ENCODE data around the gene OLFML3.
"Not testable (repeated sequence)": the region's sequence is repeated elsewhere in the genome, so short reads cannot be mapped to it uniquely, and the experiment has no call there.

The OLFML3 gene

GRCh38 chr1:113946112-113946511 lies 33.2 kb upstream of the OLFML3 start:
- no peak overlapping the region for H3K4me3 ChIP-seq (ENCODE audit: low read depth, low read length)
- H3K27ac ChIP-seq = peak overlapping the region; percentile 94
- no peaks in the 10 kb centered on the region for H3K27me3 ChIP-seq (ENCODE audit: insufficient read depth, low read depth, severe bottlenecking)
- H3K9me3 ChIP-seq (ENCODE audit: severe bottlenecking) = no peaks in the 10 kb centered on the region
- TF ChIP-seq CTCF (IDR thresholded peaks at IDR 0.05; ENCODE audit: low read depth, low read length) = no peak
- no peak for DNase-seq
- peaks cover 45% of the 10 kb centered on the region for H3K36me3 ChIP-seq

GRCh38 chr1:113946678-113947387 lies 32.4 kb upstream of the OLFML3 start:
- Histone ChIP-seq H3K36me3 (peaks cover 38% of the 10 kb centered on the region), H3K4me3 (ENCODE audit: low read depth, low read length) (peak overlapping the region; percentile 29), H3K27me3 (ENCODE audit: insufficient read depth, low read depth, severe bottlenecking) (no peaks in the 10 kb centered on the region), H3K9me3 (ENCODE audit: severe bottlenecking) (no peaks in the 10 kb centered on the region), H3K27ac (peak overlapping the region; percentile 94)
- DNase-seq = peak; percentile 62
- TF ChIP-seq CTCF (IDR thresholded peaks at IDR 0.05; ENCODE audit: low read depth, low read length) = no peak

- H3K36me3 ChIP-seq = peaks cover 31% of the 10 kb centered on the region
- peak overlapping the region; percentile 29 for H3K4me3 ChIP-seq (ENCODE audit: low read depth, low read length)
- TF ChIP-seq CTCF (IDR thresholded peaks at IDR 0.05; ENCODE audit: low read depth, low read length) = no peak
- no peaks in the 10 kb centered on the region for H3K9me3 ChIP-seq (ENCODE audit: severe bottlenecking)
- no peaks in the 10 kb centered on the region for H3K27me3 ChIP-seq (ENCODE audit: insufficient read depth, low read depth, severe bottlenecking)
- no peak for DNase-seq
- peak overlapping the region; percentile 94 for H3K27ac ChIP-seq
Measured at GRCh38 chr1:113947388-113948107, 31.7 kb upstream of the OLFML3 start.

GRCh38 chr1:113948151-113948550 lies 31.1 kb upstream of the OLFML3 start:
- not testable (repeated sequence) for H3K27me3 ChIP-seq (ENCODE audit: insufficient read depth, low read depth, severe bottlenecking); DNase-seq; H3K4me3 ChIP-seq (ENCODE audit: low read depth, low read length); H3K9me3 ChIP-seq (ENCODE audit: severe bottlenecking)
- Histone ChIP-seq H3K27ac (peak overlapping the region; percentile 94), H3K36me3 (peaks cover 25% of the 10 kb centered on the region)

GRCh38 chr1:113949007-113949406 lies 30.3 kb upstream of the OLFML3 start:
- Histone ChIP-seq H3K4me3 (ENCODE audit: low read depth, low read length) (no peak overlapping the region), H3K27me3 (ENCODE audit: insufficient read depth, low read depth, severe bottlenecking) (no peaks in the 10 kb centered on the region), H3K36me3 (peaks cover 27% of the 10 kb centered on the region), H3K27ac (no peak overlapping the region; the same call in 1 of the 2 replicates), H3K9me3 (ENCODE audit: severe bottlenecking) (no peaks in the 10 kb centered on the region)
- TF ChIP-seq CTCF (IDR thresholded peaks at IDR 0.05; ENCODE audit: low read depth, low read length) = 0 out of 2 replicates have a peak, but pooled peaks have one; percentile 8
- no peak for DNase-seq

GRCh38 chr1:113950908-113951307 lies 28.4 kb upstream of the OLFML3 start:
- H3K27ac ChIP-seq = no peak overlapping the region
- no peaks in the 10 kb centered on the region for H3K9me3 ChIP-seq (ENCODE audit: severe bottlenecking)
- peaks cover 31% of the 10 kb centered on the region for H3K36me3 ChIP-seq
- no peak for TF ChIP-seq CTCF (IDR thresholded peaks at IDR 0.05; ENCODE audit: low read depth, low read length)
- no peak for DNase-seq
- no peaks in the 10 kb centered on the region for H3K27me3 ChIP-seq (ENCODE audit: insufficient read depth, low read depth, severe bottlenecking)
- H3K4me3 ChIP-seq (ENCODE audit: low read depth, low read length) = no peak overlapping the region

Measured in WERI-Rb-1 (cell line).